PFSK-1 (cell line): ENCODE results near the gene GNB1L.

Experiments used
- POLR2AphosphoS5 ChIP-seq: IDR thresholded peaks from 2 replicates; pipeline ENCODE4 v1.6.1; 2012; ENCODE audit warnings: low read depth, mild to moderate bottlenecking, control low read depth, low read length, moderate library complexity
- TAF1 ChIP-seq: IDR thresholded peaks from 2 replicates; pipeline ENCODE4 v1.6.1; 2012; ENCODE audit warnings: low read length, control low read depth, borderline replicate concordance; ENCODE audit not compliant: insufficient read depth

GRCh38 chr22:19846620-19847344 is 7.9 kb downstream of the GNB1L start:
- no peak for TF ChIP-seq TAF1
- no peak for TF ChIP-seq POLR2AphosphoS5
